Measurements from ENCODE around the gene LIMS3.
"Not testable (repeated sequence)": the region's sequence is repeated elsewhere in the genome, so short reads cannot be mapped to it uniquely, and the experiment has no call there.

GRCh38 chr2:109921543-109922384 lies 23.3 kb downstream of the LIMS3 start:
- TF ChIP-seq POLR2AphosphoS5 (IDR thresholded peaks at IDR 0.05; ENCODE audit: low read depth, low read length); POU2F2 (IDR thresholded peaks at IDR 0.05; ENCODE audit: low read depth, low read length); POLR2A (IDR thresholded peaks at IDR 0.05; ENCODE audit: low read depth, low read length); TAF1 (IDR thresholded peaks at IDR 0.05; ENCODE audit: low read depth, low read length); SPI1 (IDR thresholded peaks at IDR 0.05; ENCODE audit: low read depth, low read length); PAX5 (IDR thresholded peaks at IDR 0.05; ENCODE audit: insufficient read depth, low read length, severe bottlenecking): not testable (repeated sequence)

All from GM12891 (cell line).